Smooth muscle cell (in vitro differentiated cells): ENCODE results near the gene STPG1. TPM values are rescaled to one million over a fixed set of nuclear protein-coding genes. Genes with fewer than 3 reads are reported as not detected.

Experiments
- DNase-seq: peaks from one replicate; lab custom pipeline; 2025; ENCODE audit not compliant: unreplicated experiment; lab: John Stamatoyannopoulos, UW
- H2AFZ ChIP-seq: fragments of 200-600 bp; sonication (generic); 2 replicates; pipeline ENCODE4 v1.6.0; 2016; ENCODE audit warnings: antibody characterized with exemption, low read depth, mild to moderate bottlenecking
- H3F3A ChIP-seq: fragments of 200-600 bp; sonication (generic); 2 replicates; pipeline ENCODE4 v1.6.0; 2017; ENCODE audit warnings: antibody characterized with exemption, low read depth
- H3K27ac ChIP-seq: fragments of 200-600 bp; sonication (generic); 2 replicates; pipeline ENCODE4 v1.5.1; 2016; ENCODE audit warnings: low read depth, mild to moderate bottlenecking
- H3K27me3 ChIP-seq: fragments of 200-600 bp; sonication (generic); 2 replicates; pipeline ENCODE4 v1.6.1; 2016; ENCODE audit warnings: low read depth, mild to moderate bottlenecking
- H3K36me3 ChIP-seq: fragments of 200-600 bp; sonication (generic); 2 replicates; pipeline ENCODE4 v1.5.1; 2016; ENCODE audit warnings: low read depth
- H3K4me1 ChIP-seq: fragments of 200-600 bp; sonication (generic); 2 replicates; pipeline ENCODE4 v1.5.1; 2016; ENCODE audit warnings: low read depth
- H3K4me2 ChIP-seq: fragments of 200-600 bp; sonication (generic); 2 replicates; pipeline ENCODE4 v1.6.0; 2016; ENCODE audit warnings: mild to moderate bottlenecking
- H3K4me3 ChIP-seq: fragments of 200-600 bp; sonication (generic); 2 replicates; pipeline ENCODE4 v1.5.1; 2016; ENCODE audit warnings: mild to moderate bottlenecking
- H3K79me2 ChIP-seq: fragments of 200-600 bp; sonication (generic); 2 replicates; pipeline ENCODE4 v1.6.0; 2016; ENCODE audit warnings: low read depth, mild to moderate bottlenecking
- H3K9ac ChIP-seq: fragments of 200-600 bp; sonication (generic); 2 replicates; pipeline ENCODE4 v1.6.0; 2016; ENCODE audit warnings: low read depth
- H3K9me3 ChIP-seq: fragments of 200-600 bp; sonication (generic); replicated peaks from 2 replicates; pipeline ENCODE4 v1.5.1; 2016; ENCODE audit warnings: low read depth
- H4K20me1 ChIP-seq: fragments of 200-600 bp; sonication (generic); 2 replicates; pipeline ENCODE4 v1.6.0; 2016; ENCODE audit warnings: low read depth
- CTCF ChIP-seq: fragments of 200-600 bp; sonication (generic); IDR thresholded peaks from 2 replicates; pipeline ENCODE4 v1.5.1; 2017; ENCODE audit warnings: borderline replicate concordance, mild to moderate bottlenecking, antibody characterized with exemption; ENCODE audit not compliant: insufficient read depth, poor library complexity, severe bottlenecking
- WGBS: methylation state at CpG from one replicate; pipeline ENCODE4 v1.1.7; 2016; ENCODE audit warnings: low lambda C conversion rate; 5-methylcytosine and 5-hydroxymethylcytosine counted together
- polyA plus RNA-seq: library from polyadenylated mRNA; unstranded; fragments of >200 nt; fragmentation: Nextera tagmentation; extraction: Ambion mirVana; gene quantifications from 2 replicates; pipeline ENCODE4 v1.2.1, GENCODE V29; 2016
- total RNA-seq: library from RNA; depleted of rRNA; stranded (reverse); fragments of >200 nt; gene quantifications from 2 replicates; pipeline ENCODE4 v1.2.3, GENCODE V29; 2014

STPG1 gene
- total and polyA plus RNA-seq, 2 experiments from 2014 or later, result 4.9 to 6.8 TPM

DNA sequence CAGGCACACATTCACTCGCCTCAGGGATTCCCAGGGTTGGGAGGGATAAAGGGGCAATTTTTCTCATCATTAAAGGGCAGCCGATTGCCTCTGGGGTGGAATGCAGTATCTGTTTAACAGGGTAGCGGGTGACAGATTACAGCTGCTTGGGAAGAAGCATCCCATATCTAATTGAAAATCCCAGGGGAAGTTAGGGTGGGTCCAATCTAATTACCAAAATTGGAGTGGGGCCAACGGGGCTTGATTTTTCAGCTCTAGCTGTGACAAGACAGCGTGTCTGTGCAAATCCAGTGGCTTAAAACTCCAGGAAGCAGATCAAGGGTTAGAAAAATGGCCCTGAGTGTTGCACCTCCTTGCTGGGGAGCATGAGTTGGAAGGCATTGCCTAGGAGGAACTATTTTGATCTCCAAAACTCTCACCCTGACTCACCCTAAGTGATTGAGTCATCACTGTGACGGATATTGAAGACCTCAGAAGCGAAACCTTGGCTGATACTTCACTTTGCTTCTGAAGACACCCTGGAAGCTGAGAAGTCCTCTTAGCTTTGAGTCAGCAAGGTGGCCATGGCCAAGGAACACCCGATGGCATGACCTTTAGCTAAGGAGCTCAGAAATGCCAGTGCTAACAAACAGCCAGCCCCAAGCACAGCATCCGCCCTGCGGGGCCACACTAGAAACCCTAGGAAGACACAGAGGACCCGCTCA, 48.5 kb downstream of the STPG1 start:
- H3K36me3 ChIP-seq, result no peaks in the 10 kb centered on the region
- no peak for TF ChIP-seq CTCF
- H3K4me2 ChIP-seq, result peak overlapping the region; percentile 4
- no peak overlapping the region for H3K9ac ChIP-seq
- no peak for DNase-seq
- no peaks in the 10 kb centered on the region for H3K9me3 ChIP-seq
- no peak overlapping the region for H2AFZ ChIP-seq
- no peak overlapping the region for H3K27ac ChIP-seq
- H4K20me1 ChIP-seq, result no peaks in the 10 kb centered on the region
- H3K79me2 ChIP-seq, result no peaks in the 10 kb centered on the region
- peaks cover 23% of the 10 kb centered on the region for H3K4me1 ChIP-seq
- H3F3A ChIP-seq, result peaks cover 3% of the 10 kb centered on the region
- no peaks in the 10 kb centered on the region for H3K27me3 ChIP-seq
- WGBS, result 51% methylated on average over 11 of the region's 11 CpGs
- H3K4me3 ChIP-seq, result no peak overlapping the region

- Histone ChIP-seq H3K4me1 (peaks cover 23% of the 10 kb centered on the region), H3K4me3 (no peak overlapping the region), H4K20me1 (no peaks in the 10 kb centered on the region), H3K9me3 (no peaks in the 10 kb centered on the region), H2AFZ (no peak overlapping the region), H3K36me3 (no peaks in the 10 kb centered on the region), H3K27ac (no peak overlapping the region), H3K9ac (no peak overlapping the region), H3F3A (peaks cover 3% of the 10 kb centered on the region), H3K79me2 (no peaks in the 10 kb centered on the region), H3K4me2 (peak overlapping the region; percentile 4), H3K27me3 (no peaks in the 10 kb centered on the region)
- 23% methylated on average over 2 of the region's 2 CpGs for WGBS
- no peak for DNase-seq
- TF ChIP-seq CTCF, result no peak
These were observed 49.0 kb downstream of the STPG1 start for GRCh38 chr1:24364605-24364974.

DNA sequence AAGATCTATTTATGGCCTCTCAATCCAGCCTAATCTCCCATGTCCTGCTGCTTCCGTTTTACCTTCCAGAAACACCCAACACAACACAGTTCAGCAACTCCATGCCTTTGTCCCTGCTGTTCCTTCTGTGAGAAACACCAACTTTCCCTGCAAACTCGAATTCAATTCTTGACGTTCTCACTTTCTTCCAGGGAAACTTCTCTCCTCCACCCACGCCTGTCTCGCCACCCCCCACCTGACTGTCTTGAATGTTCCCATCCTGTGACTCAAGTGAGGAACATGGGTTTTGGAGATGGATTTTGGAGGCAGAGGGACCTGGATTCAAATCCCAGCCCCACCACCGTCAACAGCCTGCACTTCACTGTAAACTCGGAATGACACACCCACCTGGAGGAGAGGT, 49.6 kb downstream of the STPG1 start:
- no peak overlapping the region for H3K27ac ChIP-seq

More for the DNA sequence above, 49.6 kb downstream of the STPG1 start:
- H3K9me3 ChIP-seq, result no peaks in the 10 kb centered on the region
- H3K4me1 ChIP-seq, result peaks cover 23% of the 10 kb centered on the region
- H3K27me3 ChIP-seq, result no peaks in the 10 kb centered on the region
- WGBS, result 76% methylated on average over 7 of the region's 7 CpGs
- H4K20me1 ChIP-seq, result no peaks in the 10 kb centered on the region
- H3F3A ChIP-seq, result peaks cover 3% of the 10 kb centered on the region
- TF ChIP-seq CTCF, result no peak
- H2AFZ ChIP-seq, result no peak overlapping the region
- DNase-seq, result no peak
- H3K79me2 ChIP-seq, result no peaks in the 10 kb centered on the region
- H3K9ac ChIP-seq, result no peak overlapping the region
- H3K4me2 ChIP-seq, result no peak overlapping the region
- H3K36me3 ChIP-seq, result no peaks in the 10 kb centered on the region
- no peak overlapping the region for H3K4me3 ChIP-seq
